MCF 10A (cell line): ENCODE measurements around the gene PLEKHA3. TPM values are rescaled to one million over a fixed set of nuclear protein-coding genes. Genes with fewer than 3 reads are reported as not detected.

Experiments
- BruUV-seq: library from RNA; stranded (reverse); fragments of 400-500 nt; replicated peaks from 2 replicates; lab custom pipeline; 2021; lab: Mats Ljungman, UMichigan
- CTCF ChIA-PET: fragments of 300-600 bp; sonication (Branson Sonifier 250); formaldehyde crosslinking; extraction: SDS; loops from one replicate; lab custom pipeline; 2021; ENCODE audit warnings: antibody characterized with exemption, inconsistent platforms; lab: Yijun Ruan, JAX
- POLR2A ChIA-PET: fragments of 300-600, 350-650 bp; sonication (Branson Sonifier 250); formaldehyde crosslinking; extraction: SDS; loops from one replicate; lab custom pipeline; 2020; ENCODE audit warnings: antibody characterized with exemption, inconsistent platforms; lab: Yijun Ruan, JAX
- DNase-seq: peaks from one replicate; pipeline ENCODE4 v3.0.0-alpha.2; 2018; ENCODE audit not compliant: unreplicated experiment
- H3K27ac Mint-ChIP-seq: one replicate; pipeline ENCODE4 v1.8.0; 2022; ENCODE audit warnings: mild to moderate bottlenecking, low read depth, mixed read lengths; ENCODE audit not compliant: unreplicated experiment
- H3K27me3 Mint-ChIP-seq: one replicate; pipeline ENCODE4 v1.8.0; 2022; ENCODE audit warnings: mixed read lengths; ENCODE audit not compliant: insufficient read depth, unreplicated experiment
- H3K36me3 Mint-ChIP-seq: one replicate; pipeline ENCODE4 v1.8.0; 2022; ENCODE audit warnings: mild to moderate bottlenecking, moderate library complexity, mixed read lengths; ENCODE audit not compliant: insufficient read depth, unreplicated experiment
- H3K4me1 Mint-ChIP-seq: one replicate; pipeline ENCODE4 v1.8.0; 2022; ENCODE audit warnings: mixed read lengths; ENCODE audit not compliant: insufficient read depth, unreplicated experiment
- H3K4me3 Mint-ChIP-seq: one replicate; pipeline ENCODE4 v1.8.0; 2022; ENCODE audit warnings: mild to moderate bottlenecking, moderate library complexity, mixed read lengths; ENCODE audit not compliant: unreplicated experiment
- H3K9me3 Mint-ChIP-seq: one replicate; pipeline ENCODE4 v1.8.0; 2022; ENCODE audit warnings: mixed read lengths; ENCODE audit not compliant: unreplicated experiment
- CTCF ChIP-seq: fragments of 200-600 bp; IDR thresholded peaks from one replicate; pipeline ENCODE4 v1.8.0; 2022; ENCODE audit warnings: antibody characterized with exemption, mild to moderate bottlenecking; ENCODE audit not compliant: unreplicated experiment
- intact Hi-C: fragments of 100-400 bp; cut with micrococcal nuclease; formaldehyde crosslinking; loops from 2 replicates; pipeline ENCODE4 v1.14.1; 2022
- total RNA-seq: library from RNA; stranded (reverse); gene quantifications from 2 replicates; pipeline ENCODE4 v1.2.3, GENCODE V29; 2022

Gene PLEKHA3
- total RNA-seq, 1 experiment from 2014 or later, result 29.8 TPM

GRCh38 chr2:178526256-178526655 lies 46.0 kb downstream of the PLEKHA3 start:
- H3K4me3 Mint-ChIP-seq, result no peak overlapping the region
- POLR2A ChIA-PET, result no interaction called here
- no peaks in the 10 kb centered on the region for H3K27me3 Mint-ChIP-seq
- no peak overlapping the region for H3K27ac Mint-ChIP-seq
- TF ChIP-seq CTCF, result no peak
- peaks cover 12% of the 10 kb centered on the region for H3K36me3 Mint-ChIP-seq
- intact Hi-C loops, result no loop called here
- DNase-seq, result no peak
- no peaks in the 10 kb centered on the region for H3K9me3 Mint-ChIP-seq
- peaks cover 9% of the 10 kb centered on the region for H3K4me1 Mint-ChIP-seq
- BruUV-seq, result no TSS peak
- CTCF ChIA-PET, result interaction anchor here (0.6 kb wide), 1 partner anchor 1151 kb away, joined by 3 read pairs; no protein-coding TSS in a partner anchor

- H3K27me3 Mint-ChIP-seq, result no peaks in the 10 kb centered on the region
- no peak for DNase-seq
- peaks cover 23% of the 10 kb centered on the region for H3K36me3 Mint-ChIP-seq
- H3K27ac Mint-ChIP-seq, result no peak overlapping the region
- ChIA-PET CTCF (no interaction called here), POLR2A (no interaction called here)
- BruUV-seq, result no TSS peak
- peaks cover 11% of the 10 kb centered on the region for H3K4me1 Mint-ChIP-seq
- no peak overlapping the region for H3K4me3 Mint-ChIP-seq
- TF ChIP-seq CTCF, result no peak
- H3K9me3 Mint-ChIP-seq, result no peaks in the 10 kb centered on the region
- intact Hi-C loops, result no loop called here
These were observed 47.3 kb downstream of the PLEKHA3 start for GRCh38 chr2:178527592-178527991.

- intact Hi-C loops, result no loop called here
- no peaks in the 10 kb centered on the region for H3K27me3 Mint-ChIP-seq
- DNase-seq, result no peak
- ChIA-PET CTCF (no interaction called here), POLR2A (no interaction called here)
- TF ChIP-seq CTCF, result no peak
- H3K4me1 Mint-ChIP-seq, result peaks cover 11% of the 10 kb centered on the region
- BruUV-seq, result no TSS peak
- no peak overlapping the region for H3K4me3 Mint-ChIP-seq
- H3K27ac Mint-ChIP-seq, result no peak overlapping the region
- no peaks in the 10 kb centered on the region for H3K9me3 Mint-ChIP-seq
- H3K36me3 Mint-ChIP-seq, result peaks cover 24% of the 10 kb centered on the region
These were observed 48.4 kb downstream of the PLEKHA3 start for GRCh38 chr2:178528647-178529046.

- intact Hi-C loops, result no loop called here
- ChIA-PET POLR2A (no interaction called here), CTCF (no interaction called here)
- Mint-ChIP-seq H3K4me3 (no peak overlapping the region), H3K27me3 (no peaks in the 10 kb centered on the region), H3K27ac (no peak overlapping the region), H3K4me1 (peaks cover 11% of the 10 kb centered on the region), H3K36me3 (peaks cover 29% of the 10 kb centered on the region), H3K9me3 (no peaks in the 10 kb centered on the region)
- no peak for TF ChIP-seq CTCF
- BruUV-seq, result no TSS peak
- no peak for DNase-seq
These were observed 48.9 kb downstream of the PLEKHA3 start for GRCh38 chr2:178529194-178529593.
